HG03520 (cell line): ENCODE measurements around the gene ATAT1.
"Not testable (repeated sequence)": the region's sequence is repeated elsewhere in the genome, so short reads cannot be mapped to it uniquely, and the experiment has no call there.

Experiments
- ATAC-seq: cut with Tn5 transposase; IDR thresholded peaks from one replicate; pipeline ENCODE4 v1.9.1; 2021; ENCODE audit warnings: mild to moderate bottlenecking, moderate library complexity; ENCODE audit not compliant: unreplicated experiment

Gene ATAT1

GRCh38 chr6:30647242-30648116 lies 20.8 kb downstream of the ATAT1 start:
- ATAC-seq, result peak; percentile 53

GRCh38 chr6:30651143-30651542 lies 24.5 kb downstream of the ATAT1 start:
- no peak for ATAC-seq

GRCh38 chr6:30654798-30655742 lies 28.4 kb downstream of the ATAT1 start:
- no peak for ATAC-seq

GRCh38 chr6:30655743-30656094 lies 29.0 kb downstream of the ATAT1 start:
- no peak for ATAC-seq

DNA sequence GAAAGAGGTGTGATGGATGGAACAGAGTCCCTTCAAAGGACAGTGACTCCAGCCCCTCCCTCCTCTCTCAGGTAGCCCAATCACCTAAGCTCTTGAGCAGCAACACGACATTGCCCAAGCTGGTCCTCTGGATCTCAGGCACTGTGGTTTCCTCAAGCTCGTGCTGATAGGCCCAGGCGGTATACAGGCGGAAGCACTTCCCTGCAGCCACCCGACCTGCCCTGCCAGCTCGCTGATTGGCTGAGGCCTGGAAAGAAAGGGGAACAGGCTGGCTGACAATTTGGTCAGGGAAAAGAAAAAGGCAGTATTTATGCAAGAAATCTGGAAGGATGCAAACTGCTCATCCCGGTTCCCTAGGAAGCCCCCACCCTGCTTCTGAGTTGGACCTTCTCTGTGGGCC lies 29.8 kb downstream of the ATAT1 start:
- no peak for ATAC-seq

- ATAC-seq, result no peak
These were observed 30.8 kb downstream of the ATAT1 start for GRCh38 chr6:30657454-30657853.

DNA sequence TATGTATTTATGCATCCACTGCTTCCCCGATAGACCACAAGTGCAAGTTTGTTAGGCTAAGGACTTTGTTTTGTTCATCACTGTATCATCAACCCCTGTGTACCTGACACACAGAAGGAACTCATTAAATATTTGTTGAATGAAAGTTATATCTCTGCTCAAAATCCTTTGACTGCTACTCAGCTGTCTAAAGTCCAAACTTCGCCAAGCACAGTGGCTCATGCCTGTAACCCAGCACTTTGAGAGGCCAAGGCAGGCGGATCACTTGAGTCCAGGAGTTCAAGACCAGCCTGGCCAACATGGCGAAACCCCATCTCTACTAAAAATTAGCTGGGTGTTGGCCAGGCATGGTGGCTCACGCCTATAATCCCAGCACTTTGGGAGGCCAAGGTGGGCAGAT lies 31.2 kb downstream of the ATAT1 start:
- not testable (repeated sequence) for ATAC-seq

DNA sequence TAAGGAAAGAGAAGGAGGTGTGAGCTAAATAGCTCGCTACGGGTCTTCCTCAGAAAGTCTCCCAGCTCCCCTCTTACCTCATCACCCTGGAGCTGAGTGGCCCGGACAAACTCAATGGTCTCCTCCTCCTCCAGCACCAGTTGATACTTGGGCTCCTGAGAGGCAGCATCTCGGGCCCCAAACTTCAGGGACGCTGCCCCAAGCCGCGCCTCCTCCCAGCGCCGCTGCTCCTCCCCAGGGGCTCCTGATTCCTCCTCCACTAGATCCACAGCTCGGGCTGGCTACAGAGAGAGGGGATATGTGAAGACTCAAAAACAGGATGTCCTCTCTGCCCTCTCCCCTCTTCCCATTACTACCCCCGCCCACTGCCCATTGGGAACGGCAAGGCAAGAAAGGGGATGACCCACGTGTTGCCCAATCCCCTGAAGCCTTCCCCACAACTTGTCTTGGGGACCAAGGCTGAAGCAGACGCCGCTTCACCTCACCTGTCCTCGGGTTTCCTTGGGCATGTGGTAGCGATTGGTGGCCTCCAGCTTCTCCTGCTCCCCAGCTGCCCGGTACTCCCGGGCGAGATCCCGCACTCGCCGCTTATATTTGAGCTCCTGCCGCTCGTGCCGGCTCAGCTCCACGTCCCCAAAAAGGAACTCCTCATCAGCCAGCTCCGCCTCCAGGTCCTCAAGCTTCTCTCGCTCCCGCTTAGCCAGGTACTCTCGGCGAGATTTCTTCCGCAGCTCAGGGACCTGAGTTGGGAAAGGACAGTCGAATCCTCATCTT lies 38.5 kb downstream of the ATAT1 start:
- no peak for ATAC-seq

DNA sequence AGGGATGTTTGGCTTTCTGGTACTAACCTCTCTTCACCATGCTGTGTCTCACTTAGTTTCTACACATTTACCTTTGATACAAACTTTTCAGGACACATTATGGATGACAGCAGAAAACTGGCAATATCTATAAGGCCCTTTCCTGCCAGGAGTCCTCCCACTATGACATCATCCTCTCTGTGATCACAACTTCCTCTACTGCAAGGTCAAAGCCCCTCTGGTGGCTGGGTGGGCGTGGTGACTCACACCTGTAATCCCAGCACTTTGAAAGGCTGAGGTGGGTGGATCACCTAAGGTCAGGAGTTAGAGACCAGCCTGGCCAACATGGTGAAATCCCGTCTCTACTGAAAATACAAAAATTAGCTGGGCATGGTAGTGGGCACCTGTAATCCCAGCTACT lies 39.6 kb downstream of the ATAT1 start:
- not testable (repeated sequence) for ATAC-seq

- ATAC-seq, result no peak
These were observed 44.3 kb downstream of the ATAT1 start for GRCh38 chr6:30670760-30671527.

DNA sequence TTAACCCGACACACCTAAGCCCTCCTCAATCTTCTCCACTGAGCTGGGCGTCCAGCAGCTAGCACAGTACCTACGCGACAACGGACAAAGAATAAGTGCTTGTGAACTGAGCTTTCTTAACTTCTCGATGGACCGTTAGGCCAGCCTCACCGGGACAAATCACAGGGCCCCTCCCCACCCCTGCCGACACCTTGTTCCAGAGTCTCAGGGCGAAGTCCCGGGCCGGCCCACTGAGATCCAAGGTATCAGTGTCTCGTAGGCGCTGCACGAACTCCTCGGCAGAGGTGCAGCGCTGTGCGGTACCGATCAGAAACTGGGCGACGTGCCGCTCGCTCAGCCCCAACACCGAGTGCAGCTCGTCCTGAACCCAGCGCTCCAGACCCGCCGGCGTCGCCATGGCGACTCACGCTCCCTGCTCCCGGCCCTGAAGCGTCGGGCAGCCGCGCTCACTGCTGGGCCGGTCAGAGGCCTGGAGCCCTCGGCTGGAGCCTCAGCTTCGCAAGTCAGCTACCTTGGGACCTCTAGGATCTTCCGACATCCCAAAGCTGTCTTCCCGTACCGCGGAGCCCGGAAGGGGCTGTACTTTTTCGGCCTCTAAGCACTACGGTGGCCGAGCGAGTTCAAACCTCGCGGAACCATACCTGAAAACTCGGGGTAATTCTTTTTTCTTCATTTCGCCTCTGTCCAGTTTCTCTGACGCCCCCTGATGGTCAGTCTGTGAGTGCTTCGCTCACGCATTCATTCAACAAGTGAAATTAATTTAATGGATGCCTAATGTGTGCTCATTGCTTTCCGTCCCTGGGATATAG lies 46.0 kb downstream of the ATAT1 start, which contains the start of gene DHX16:
Gene DHX16, minus strand, starts transcription at position 562 of the 809 bp plus-strand sequence. Its CDS starts 165 bp downstream, at position 397.
- peak; percentile 57 for ATAC-seq

DNA sequence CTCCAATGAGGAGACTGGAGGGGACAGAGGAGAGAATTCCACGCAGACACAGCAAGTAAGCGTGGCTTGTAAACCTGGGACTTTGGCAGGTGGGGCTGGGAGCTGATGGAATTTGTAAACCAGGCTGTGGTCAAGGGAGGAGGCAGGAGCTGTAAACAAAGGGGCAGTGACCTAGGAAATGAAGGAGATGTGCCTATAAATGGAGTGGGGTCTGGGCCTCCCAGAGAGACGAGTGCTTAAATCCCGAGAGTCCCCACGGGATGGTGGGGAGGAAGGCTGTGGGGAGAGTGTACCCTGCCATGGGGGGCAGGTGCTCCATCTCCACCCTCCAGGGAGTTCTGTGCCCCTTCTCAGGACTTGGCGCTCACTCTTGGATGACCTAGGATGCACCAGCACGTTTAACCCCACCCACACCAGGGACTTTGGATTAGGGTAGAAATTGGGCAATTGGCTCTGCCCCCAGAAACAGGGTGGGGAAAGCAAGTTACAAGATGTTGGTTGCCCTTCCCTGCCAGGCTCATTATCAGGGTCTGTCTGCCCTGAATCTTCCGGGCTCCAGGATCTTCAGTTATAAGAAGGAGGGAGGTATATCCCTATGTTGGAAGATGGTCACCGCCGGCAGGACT lies 50.1 kb downstream of the ATAT1 start:
- ATAC-seq, result no peak

DNA sequence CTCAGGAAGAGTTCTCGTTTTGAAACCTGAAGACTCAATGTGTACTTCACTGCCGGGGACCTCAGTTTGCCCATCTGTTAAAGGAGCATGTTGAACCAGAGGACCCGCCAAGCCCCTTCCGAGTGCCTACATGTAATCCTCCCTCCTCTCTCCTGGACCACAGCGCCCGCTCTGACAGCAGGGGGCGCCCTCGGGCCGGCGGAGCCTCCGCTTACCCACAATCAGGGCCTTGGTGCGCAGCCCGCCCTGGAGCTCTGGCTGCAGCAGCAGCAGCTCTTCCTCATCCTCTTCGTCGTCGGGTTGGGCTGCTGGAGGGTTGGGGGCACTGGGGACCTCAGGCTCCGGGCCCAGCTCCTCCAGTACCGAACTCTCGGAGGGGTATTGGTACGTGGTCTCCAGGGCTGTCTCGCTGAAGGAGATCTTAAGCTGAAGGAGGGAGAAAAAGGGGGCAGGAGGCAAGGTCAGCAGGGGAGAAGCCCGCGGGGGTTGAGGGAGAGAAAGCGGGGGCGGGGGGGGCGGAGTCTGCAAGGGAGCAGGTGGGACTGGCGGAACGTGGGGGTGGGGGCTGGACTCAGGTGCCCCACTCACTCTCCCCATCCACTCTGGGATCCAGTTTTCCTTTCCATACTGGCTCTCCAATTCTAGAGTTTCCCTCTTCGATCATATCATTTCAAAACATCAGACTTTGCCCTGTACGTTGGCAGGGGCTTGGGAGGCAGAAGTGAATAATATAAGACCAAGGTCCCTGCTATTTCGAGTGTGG lies 52.5 kb downstream of the ATAT1 start:
- no peak for ATAC-seq

DNA sequence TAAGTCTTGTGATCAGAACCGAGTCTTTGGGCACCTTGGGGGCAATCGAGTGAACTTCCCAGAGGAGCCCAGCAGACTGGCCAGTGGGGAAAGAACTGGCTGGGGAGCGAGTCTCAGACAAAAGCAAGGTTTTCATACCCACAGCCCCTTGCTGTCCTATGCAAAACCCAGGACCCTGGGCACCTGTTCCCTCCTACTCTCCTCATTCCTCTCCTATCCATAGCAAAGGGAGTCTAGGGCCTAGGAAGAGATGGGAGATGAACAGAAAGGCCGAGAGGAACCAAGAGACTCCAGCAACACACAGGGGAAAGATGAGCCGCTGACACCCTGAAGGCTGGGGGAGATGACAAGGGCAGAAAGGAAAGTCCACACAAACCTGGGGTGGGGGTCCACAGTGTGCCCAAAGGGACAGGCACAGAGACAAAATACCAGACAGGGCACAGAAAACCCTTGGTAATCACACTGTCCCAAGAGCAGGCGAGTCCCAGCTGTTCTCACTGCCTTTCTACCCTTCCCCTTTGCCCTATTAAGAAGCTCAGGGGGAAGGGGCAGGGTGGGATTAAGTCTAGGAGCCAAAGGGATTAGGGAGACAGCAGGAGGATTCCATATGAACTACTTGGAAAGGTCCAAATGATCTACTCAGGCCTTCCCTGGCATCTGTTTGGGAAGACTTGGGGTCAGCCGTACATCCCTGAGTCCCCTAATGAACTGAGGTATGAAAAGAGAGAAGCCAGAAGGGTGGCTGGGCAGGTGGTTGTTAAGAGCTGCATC lies 53.3 kb downstream of the ATAT1 start:
- no peak for ATAC-seq

- no peak for ATAC-seq
These were observed 55.1 kb downstream of the ATAT1 start for GRCh38 chr6:30681766-30682142.

DNA sequence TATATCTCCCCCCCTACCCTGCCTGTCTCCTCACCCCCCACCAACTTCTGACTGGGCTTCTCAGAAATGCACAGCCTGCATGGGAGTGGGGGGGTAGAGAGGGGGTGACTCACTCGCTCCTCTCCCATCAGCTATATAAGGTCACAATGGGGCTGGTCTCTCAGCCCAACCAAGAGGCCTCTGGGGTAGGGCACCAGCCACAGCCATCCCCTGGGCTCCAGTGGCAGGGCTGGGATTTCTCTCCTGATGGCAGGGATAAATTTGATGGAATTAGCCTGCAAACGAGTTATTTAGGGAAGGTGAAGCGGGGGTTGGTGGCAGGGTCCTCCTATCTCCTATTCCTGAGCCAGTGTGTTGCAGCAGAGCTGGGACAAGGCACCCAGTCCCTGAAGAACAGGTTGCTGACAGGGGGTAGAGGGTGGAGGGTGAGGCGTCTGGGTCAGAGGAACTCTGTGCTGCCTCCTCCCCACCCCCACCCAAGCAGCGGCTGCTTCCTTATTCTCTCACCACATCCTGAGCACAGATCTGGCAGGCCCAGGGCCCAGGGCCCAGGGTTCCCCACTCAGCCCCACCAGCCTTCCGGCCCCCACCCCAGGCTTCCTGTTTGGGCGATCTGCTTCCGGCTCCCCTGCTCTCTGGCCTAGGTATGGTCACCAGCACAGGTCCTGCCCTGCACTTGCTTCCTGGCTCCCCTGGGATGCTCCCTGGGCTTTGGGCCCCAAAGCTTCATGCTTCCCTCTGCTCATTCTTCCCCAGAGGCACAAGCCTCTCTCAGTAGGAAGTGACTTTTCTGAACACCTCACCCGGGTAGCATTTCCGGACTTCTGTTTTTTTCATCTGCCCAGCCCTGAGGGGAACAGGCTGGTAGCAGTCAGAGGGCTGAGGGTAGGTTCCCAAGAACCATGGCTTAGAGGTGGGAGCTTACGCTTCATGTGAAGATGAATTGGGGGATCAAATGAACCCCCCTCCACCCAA lies 55.8 kb downstream of the ATAT1 start:
- ATAC-seq, result no peak
